ENCODE results near the gene C1QC. TPM values are rescaled to one million over a fixed set of nuclear protein-coding genes. Genes with fewer than 3 reads are reported as not detected.
A peak's percentile ranks its signal among the peaks of the same experiment; 100 is the strongest.

C1QC gene
- total RNA-seq, 1 experiment from 2014 or later, result 0.59 TPM

GRCh38 chr1:22673486-22674409 lies 30.3 kb downstream of the C1QC start:
- H3K27ac ChIP-seq (ENCODE audit: low read depth, low read length), result no peak overlapping the region
- H3K36me3 ChIP-seq (ENCODE audit: control insufficient read depth in 1 of 2, insufficient read depth in 2 of 2, low read length in 2 of 2), result no peaks in the 10 kb centered on the region
- no peaks in the 10 kb centered on the region for H4K20me1 ChIP-seq (ENCODE audit: insufficient read depth)
- TF ChIP-seq REST (IDR thresholded peaks at IDR 0.05; ENCODE audit: low read depth) (no peak), SRF (IDR thresholded peaks at IDR 0.05; ENCODE audit: low read depth) (no peak), ZNF274 (IDR thresholded peaks at IDR 0.05; ENCODE audit: low read depth, low read length) (no peak), YY1 (IDR thresholded peaks at IDR 0.05; ENCODE audit: extremely low read depth, insufficient replicate concordance, low read depth, low read length) (no peak), RAD21 (IDR thresholded peaks at IDR 0.05; ENCODE audit: low read depth) (peak; percentile 97), CTCF (IDR thresholded peaks at IDR 0.05 in 2 of 3, conservative IDR thresholded peaks at IDR 0.05 in 1 of 3; ENCODE audit: borderline replicate concordance in 1 of 3, insufficient read depth in 1 of 3, low read depth in 2 of 3, low read length in 2 of 3) (peak; percentile 77 to 97 (median 89)), EZH2 (IDR thresholded peaks at IDR 0.05) (no peak), CBX3 (IDR thresholded peaks at IDR 0.05; ENCODE audit: low read depth) (no peak)
- H3K27me3 ChIP-seq (ENCODE audit: insufficient read depth, low read length), result peaks cover 6% of the 10 kb centered on the region; the same call in 1 of the 2 replicates
- CTCF ChIA-PET, result interaction anchor here (0.8 to 5.1 kb wide), 11 partner anchors 10 to 291 kb away, joined by 3 to 67 read pairs (median 4); no protein-coding TSS in a partner anchor
- H3K9ac ChIP-seq (ENCODE audit: low read length), result no peak overlapping the region
- H3K4me2 ChIP-seq (ENCODE audit: low read length), result peak overlapping the region; percentile 26; the same call in 1 of the 2 replicates
- RAD21 ChIA-PET (ENCODE audit: low non-redundant PET in 1 of 2, low total read pairs in 2 of 2, uncharacterized antibody in 2 of 2, unreplicated experiment in 2 of 2), result interaction anchor here (0.6 to 1.4 kb wide), 6 partner anchors 188 to 535 kb away, joined by 3 to 6 read pairs (median 4); no protein-coding TSS in a partner anchor
- intact Hi-C loops (cut with micrococcal nuclease), result loop anchor here (1.0 to 2.0 kb wide), 5 partner anchors 31 to 291 kb away; no protein-coding TSS in a partner anchor
- no peak overlapping the region for H2AFZ ChIP-seq (ENCODE audit: low read depth, low read length, poor library complexity, severe bottlenecking)
- no peaks in the 10 kb centered on the region for H3K4me1 ChIP-seq (ENCODE audit: control insufficient read depth in 1 of 2, insufficient read depth in 2 of 2, low read length in 2 of 2)
- BruUV-seq (replicated peaks), result no TSS peak
- no peaks in the 10 kb centered on the region for H3K9me2 ChIP-seq (ENCODE audit: insufficient read depth)
- ATAC-seq, result peak; percentile 87
- H3K9me3 ChIP-seq (ENCODE audit: control insufficient read depth in 1 of 2, insufficient read depth in 1 of 2, low read depth in 1 of 2, low read length in 2 of 2), result no peaks in the 10 kb centered on the region
- no peak overlapping the region for H3K4me3 ChIP-seq (replicated peaks in 1 of 2; ENCODE audit: low read depth in 1 of 2, low read length in 2 of 2)
- no peaks in the 10 kb centered on the region for H3K79me2 ChIP-seq (ENCODE audit: insufficient read depth, low read length)
- DNase-seq (ENCODE audit: low read depth, low spot score), result peak; percentile 41
- POLR2A ChIA-PET, result interaction anchor here (0.8 kb wide), 1 partner anchor 188 kb away, joined by 3 read pairs; no protein-coding TSS in a partner anchor
